Stomach smooth muscle (tissue), 2 donors: ENCODE measurements around the gene KCNG2.

Experiments
- H3K27ac ChIP-seq: one replicate; pipeline ENCODE4 v1.7.0; 2013; ENCODE audit warnings: mild to moderate bottlenecking, low read length, inconsistent platforms
- H3K27me3 ChIP-seq, 2 donors: one replicate each; pipeline ENCODE4 v1.7.0; 2013; ENCODE audit warnings: low read length in 2 of 2; ENCODE audit not compliant: insufficient read depth in 2 of 2, control insufficient read depth in 1 of 2
- H3K36me3 ChIP-seq, 2 donors: one replicate each; pipeline ENCODE4 v1.7.0; 2013; ENCODE audit warnings: low read length in 2 of 2; ENCODE audit not compliant: control insufficient read depth in 2 of 2, insufficient read depth in 2 of 2
- H3K4me1 ChIP-seq: one replicate; pipeline ENCODE4 v1.7.0; 2013; ENCODE audit warnings: low read length; ENCODE audit not compliant: control insufficient read depth, insufficient read depth
- H3K4me3 ChIP-seq, 2 donors: one replicate each; pipeline ENCODE4 v1.7.0; 2013; ENCODE audit warnings: low read length in 2 of 2
- H3K9ac ChIP-seq, 2 donors: one replicate each; pipeline ENCODE4 v1.7.0; 2013; ENCODE audit warnings: low read length in 2 of 2, mild to moderate bottlenecking in 1 of 2
- H3K9me3 ChIP-seq, 2 donors: one replicate each; pipeline ENCODE4 v1.7.0; 2013; ENCODE audit warnings: low read length in 2 of 2; ENCODE audit not compliant: control insufficient read depth in 2 of 2
- donor health status: healthy.
- donor health status: Pancreatic carcinoma.

Gene KCNG2

GRCh38 chr18:79914614-79915160 lies 116.9 kb downstream of the KCNG2 start:
- peaks cover 3 to 34% of the 10 kb centered on the region in 2 donors for H3K36me3 ChIP-seq
- H3K27ac ChIP-seq = no peak overlapping the region
- H3K9me3 ChIP-seq = no peaks in the 10 kb centered on the region
- no peak overlapping the region for H3K9ac ChIP-seq
- no peaks in the 10 kb centered on the region for H3K4me1 ChIP-seq
- H3K4me3 ChIP-seq = no peak overlapping the region
- no peaks in the 10 kb centered on the region for H3K27me3 ChIP-seq

- peaks cover 3 to 34% of the 10 kb centered on the region in 2 donors for H3K36me3 ChIP-seq
- H3K9me3 ChIP-seq = no peaks in the 10 kb centered on the region
- no peaks in the 10 kb centered on the region for H3K27me3 ChIP-seq
- H3K27ac ChIP-seq = no peak overlapping the region
- H3K4me1 ChIP-seq = no peaks in the 10 kb centered on the region
- H3K4me3 ChIP-seq = no peak overlapping the region
- H3K9ac ChIP-seq = no peak overlapping the region
Measured at GRCh38 chr18:79915161-79916127, 117.7 kb downstream of the KCNG2 start.

- Histone ChIP-seq H3K4me3 (no peak overlapping the region), H3K4me1 (no peaks in the 10 kb centered on the region), H3K27ac (no peak overlapping the region), H3K27me3 (no peaks in the 10 kb centered on the region), H3K36me3 (peaks cover 3 to 34% of the 10 kb centered on the region in 2 donors), H3K9me3 (no peaks in the 10 kb centered on the region), H3K9ac (no peak overlapping the region)
Measured at GRCh38 chr18:79916128-79916494, 118.4 kb downstream of the KCNG2 start.

GRCh38 chr18:79916546-79917168 lies 118.9 kb downstream of the KCNG2 start:
- no peak overlapping the region for H3K27ac ChIP-seq
- peaks cover 3 to 34% of the 10 kb centered on the region in 2 donors for H3K36me3 ChIP-seq
- H3K9ac ChIP-seq = no peak overlapping the region
- H3K27me3 ChIP-seq = no peaks in the 10 kb centered on the region
- H3K4me1 ChIP-seq = no peaks in the 10 kb centered on the region
- no peak overlapping the region for H3K4me3 ChIP-seq
- no peaks in the 10 kb centered on the region for H3K9me3 ChIP-seq

- no peak overlapping the region for H3K9ac ChIP-seq
Measured at GRCh38 chr18:79917169-79917852, 119.6 kb downstream of the KCNG2 start.

GRCh38 chr18:79917853-79918614 lies 120.3 kb downstream of the KCNG2 start:
- Histone ChIP-seq H3K27me3 (no peaks in the 10 kb centered on the region), H3K4me1 (no peaks in the 10 kb centered on the region), H3K36me3 (peaks cover 0 to 29% of the 10 kb centered on the region in 2 donors), H3K9ac (no peak overlapping the region), H3K4me3 (no peak overlapping the region), H3K9me3 (no peaks in the 10 kb centered on the region), H3K27ac (no peak overlapping the region)

More at GRCh38 chr18:79917169-79917852, 119.6 kb downstream of the KCNG2 start:
- Histone ChIP-seq H3K36me3 (peaks cover 3 to 33% of the 10 kb centered on the region in 2 donors), H3K27ac (no peak overlapping the region), H3K27me3 (no peaks in the 10 kb centered on the region), H3K4me1 (no peaks in the 10 kb centered on the region), H3K9me3 (no peaks in the 10 kb centered on the region), H3K4me3 (no peak overlapping the region)

DNA sequence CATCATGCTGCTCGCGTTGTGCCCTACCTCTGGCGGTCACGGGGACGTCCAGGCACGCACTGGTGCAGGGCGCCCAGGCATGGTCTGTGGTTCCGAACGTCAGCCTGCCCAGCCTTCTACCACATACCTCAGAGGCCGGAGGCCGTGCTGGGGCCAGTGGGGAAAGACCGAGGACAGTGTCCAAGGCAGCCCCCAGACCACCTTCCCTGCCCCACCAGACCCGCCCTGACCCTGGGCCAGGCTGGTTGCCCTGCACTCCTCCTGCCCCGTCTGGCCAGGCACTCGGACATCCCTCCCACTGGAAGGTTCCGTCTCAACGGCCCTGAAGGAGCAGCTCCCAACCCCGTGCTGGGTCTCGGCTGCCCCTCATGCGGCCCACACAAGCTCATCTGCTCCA lies 120.9 kb downstream of the KCNG2 start:
- Histone ChIP-seq H3K27ac (no peak overlapping the region), H3K27me3 (no peaks in the 10 kb centered on the region), H3K4me1 (no peaks in the 10 kb centered on the region), H3K36me3 (peaks cover 0 to 26% of the 10 kb centered on the region in 2 donors), H3K9me3 (no peaks in the 10 kb centered on the region), H3K9ac (no peak overlapping the region), H3K4me3 (no peak overlapping the region)

GRCh38 chr18:79919089-79919488 lies 121.4 kb downstream of the KCNG2 start:
- Histone ChIP-seq H3K9me3 (no peaks in the 10 kb centered on the region), H3K36me3 (peaks cover 0 to 26% of the 10 kb centered on the region in 2 donors), H3K4me3 (no peak overlapping the region), H3K27me3 (no peaks in the 10 kb centered on the region), H3K4me1 (no peaks in the 10 kb centered on the region), H3K9ac (no peak overlapping the region), H3K27ac (no peak overlapping the region)

DNA sequence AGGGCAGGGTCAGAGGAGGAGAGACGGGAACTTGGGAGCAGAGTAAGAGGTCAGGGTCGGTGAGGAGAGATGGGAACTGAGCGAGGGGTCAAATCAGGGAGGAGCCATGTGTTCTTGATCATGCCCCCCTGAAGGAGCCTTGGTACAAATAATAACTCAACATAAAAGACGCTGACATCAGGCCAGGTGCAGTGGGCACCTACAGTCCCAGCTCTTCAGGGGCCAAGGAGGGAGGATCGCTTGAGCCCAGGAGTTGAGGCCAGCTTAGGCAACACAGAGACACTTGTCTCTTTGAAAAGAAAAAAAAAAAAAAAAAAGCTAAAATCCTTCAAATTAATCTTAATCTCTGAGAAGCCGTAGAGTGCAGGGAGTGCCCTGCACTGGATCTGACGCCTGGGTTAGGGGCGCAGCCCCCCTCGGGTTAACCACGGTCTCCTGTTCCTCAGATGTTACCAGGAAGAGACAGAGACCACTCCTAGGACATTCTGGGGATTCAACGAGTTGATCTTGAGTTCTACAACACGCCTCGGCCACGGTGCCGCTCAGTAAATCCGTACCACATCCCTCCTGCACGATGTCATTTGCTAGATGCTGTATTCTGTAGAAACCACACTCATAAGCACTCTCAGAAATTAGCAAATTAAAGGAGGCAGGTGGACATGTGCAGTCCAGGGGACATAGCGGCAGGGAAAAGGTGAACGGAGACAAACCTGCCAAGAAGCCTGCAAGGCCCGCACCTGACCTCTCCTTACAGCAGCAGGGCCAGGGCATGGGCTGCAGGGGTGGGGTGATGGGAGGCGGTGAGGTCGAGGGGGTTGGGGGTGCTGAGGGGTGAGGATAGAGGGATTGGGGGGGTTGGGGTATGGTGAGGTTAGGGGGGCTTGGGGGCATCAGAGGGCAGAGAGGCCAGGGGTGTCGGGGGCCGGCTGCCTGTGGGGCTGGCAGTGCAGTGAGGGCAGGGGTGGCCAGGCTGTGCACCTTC lies 124.5 kb downstream of the KCNG2 start:
- Histone ChIP-seq H3K4me1 (peaks cover 9% of the 10 kb centered on the region), H3K9me3 (no peaks in the 10 kb centered on the region), H3K4me3 (no peak overlapping the region), H3K27me3 (no peaks in the 10 kb centered on the region), H3K27ac (no peak overlapping the region), H3K36me3 (peaks cover 0 to 11% of the 10 kb centered on the region in 2 donors), H3K9ac (no peak overlapping the region)
